Fibroblast of villous mesenchyme (primary cell): ENCODE results near the gene ZXDC. TPM values are rescaled to one million over a fixed set of nuclear protein-coding genes. Genes with fewer than 3 reads are reported as not detected.

ENCODE experiments used
- DNase-seq: peaks from one replicate; pipeline ENCODE4 v3.0.0-alpha.2; 2010; ENCODE audit warnings: low read depth
- H3K4me3 ChIP-seq: 2 replicates; pipeline ENCODE4 v1.5.1; 2011; ENCODE audit warnings: low read depth, mild to moderate bottlenecking, low read length
- CTCF ChIP-seq: IDR thresholded peaks from 2 replicates; pipeline ENCODE4 v1.5.1; 2012; ENCODE audit warnings: low read depth, mild to moderate bottlenecking, low read length; ENCODE audit not compliant: insufficient read depth
- total RNA-seq: library from RNA; depleted of rRNA; stranded (reverse); fragments of >200 nt; gene quantifications from 2 replicates; pipeline ENCODE4 v1.2.3, GENCODE V29; 2012

The ZXDC gene
- total RNA-seq, 1 donor: 17.7 TPM

GRCh38 chr3:126496894-126497850 is 21.5 kb upstream of the ZXDC start:
- DNase-seq: no peak
- TF ChIP-seq CTCF: no peak
- no peak overlapping the region for H3K4me3 ChIP-seq

- TF ChIP-seq CTCF: no peak
- DNase-seq: no peak
- no peak overlapping the region for H3K4me3 ChIP-seq
Measured at GRCh38 chr3:126495786-126496185, 20.1 kb upstream of the ZXDC start.

- DNase-seq: no peak
- no peak for TF ChIP-seq CTCF
- H3K4me3 ChIP-seq: no peak overlapping the region
Measured at GRCh38 chr3:126494970-126495230, 19.2 kb upstream of the ZXDC start.

GRCh38 chr3:126494204-126494969 is 18.7 kb upstream of the ZXDC start:
- DNase-seq: no peak
- TF ChIP-seq CTCF: no peak
- no peak overlapping the region for H3K4me3 ChIP-seq

GRCh38 chr3:126493739-126494138 is 18.0 kb upstream of the ZXDC start:
- DNase-seq: no peak
- no peak overlapping the region for H3K4me3 ChIP-seq
- TF ChIP-seq CTCF: no peak

- no peak for TF ChIP-seq CTCF
- no peak for DNase-seq
Measured at GRCh38 chr3:126493051-126493450, 17.4 kb upstream of the ZXDC start.

More at GRCh38 chr3:126493051-126493450, 17.4 kb upstream of the ZXDC start:
- H3K4me3 ChIP-seq: no peak overlapping the region
